ENCODE measurements around the gene EEF1AKMT3. TPM values are rescaled to one million over a fixed set of nuclear protein-coding genes. Genes with fewer than 3 reads are reported as not detected.

EEF1AKMT3 gene
- polyA plus RNA-seq, 1 experiment, result 9.1 TPM

DNA sequence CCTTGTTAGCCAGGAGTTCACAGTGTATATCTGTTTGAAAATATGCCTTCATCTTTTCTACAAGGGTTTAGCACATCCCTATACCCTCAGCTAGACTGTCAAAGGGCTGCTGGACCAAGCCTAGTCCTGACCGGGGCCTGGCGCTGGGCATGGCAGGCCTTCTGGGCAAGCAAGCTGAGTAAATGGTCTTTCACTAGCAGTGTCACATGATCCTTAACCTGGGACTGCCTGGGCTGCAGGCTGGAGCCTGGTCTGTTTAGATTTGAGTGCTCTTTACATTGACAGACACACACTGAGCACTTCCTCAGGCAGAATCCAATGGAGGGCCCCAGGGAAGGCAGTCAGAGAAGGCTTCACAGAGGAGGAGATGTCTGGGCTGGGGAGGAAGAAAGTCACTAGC is 53.0 kb downstream of the EEF1AKMT3 start:
- POLR2A ChIA-PET, result no interaction called here

DNA sequence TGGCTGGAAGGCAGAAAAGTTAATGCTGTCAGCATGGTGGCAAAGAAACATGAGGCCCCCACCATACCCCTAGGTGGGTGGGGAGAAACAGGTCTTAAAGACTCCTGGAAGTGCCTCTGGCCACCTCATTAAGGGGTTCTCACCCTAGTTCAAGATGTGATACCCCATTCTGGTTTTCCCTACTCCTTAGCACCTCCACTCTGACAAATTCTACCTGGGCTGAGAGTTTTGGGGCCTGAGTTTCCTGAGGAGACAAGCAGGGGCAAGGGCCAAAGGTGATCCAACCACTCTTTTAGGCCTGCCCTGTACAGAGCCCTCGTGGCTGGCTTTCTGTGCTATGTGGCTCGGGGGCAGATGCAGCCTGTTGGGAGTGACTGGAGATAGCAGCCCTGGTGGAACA is 54.0 kb downstream of the EEF1AKMT3 start:
- no peaks in the 10 kb centered on the region for H3K27me3 ChIP-seq (ENCODE audit: control insufficient read depth, insufficient read depth, low read length)
- POLR2A ChIA-PET, result no interaction called here
- no peak for DNase-seq (ENCODE audit: low read depth)
- TF ChIP-seq, protein P1, sequence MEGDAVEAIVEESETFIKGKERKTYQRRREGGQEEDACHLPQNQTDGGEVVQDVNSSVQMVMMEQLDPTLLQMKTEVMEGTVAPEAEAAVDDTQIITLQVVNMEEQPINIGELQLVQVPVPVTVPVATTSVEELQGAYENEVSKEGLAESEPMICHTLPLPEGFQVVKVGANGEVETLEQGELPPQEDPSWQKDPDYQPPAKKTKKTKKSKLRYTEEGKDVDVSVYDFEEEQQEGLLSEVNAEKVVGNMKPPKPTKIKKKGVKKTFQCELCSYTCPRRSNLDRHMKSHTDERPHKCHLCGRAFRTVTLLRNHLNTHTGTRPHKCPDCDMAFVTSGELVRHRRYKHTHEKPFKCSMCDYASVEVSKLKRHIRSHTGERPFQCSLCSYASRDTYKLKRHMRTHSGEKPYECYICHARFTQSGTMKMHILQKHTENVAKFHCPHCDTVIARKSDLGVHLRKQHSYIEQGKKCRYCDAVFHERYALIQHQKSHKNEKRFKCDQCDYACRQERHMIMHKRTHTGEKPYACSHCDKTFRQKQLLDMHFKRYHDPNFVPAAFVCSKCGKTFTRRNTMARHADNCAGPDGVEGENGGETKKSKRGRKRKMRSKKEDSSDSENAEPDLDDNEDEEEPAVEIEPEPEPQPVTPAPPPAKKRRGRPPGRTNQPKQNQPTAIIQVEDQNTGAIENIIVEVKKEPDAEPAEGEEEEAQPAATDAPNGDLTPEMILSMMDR (IDR thresholded peaks at IDR 0.05; ENCODE audit: insufficient read depth, low read depth, low read length), result no peak
- H3K36me3 ChIP-seq (ENCODE audit: control insufficient read depth, insufficient read depth, low read length), result peaks cover 56% of the 10 kb centered on the region
- H3K4me3 ChIP-seq (ENCODE audit: low read depth, low read length), result no peak overlapping the region
- CTCF ChIA-PET, result interaction anchor here (1.6 kb wide), 1 partner anchor 69 kb away, joined by 7 read pairs; no protein-coding TSS in a partner anchor

More for the DNA sequence above, 53.0 kb downstream of the EEF1AKMT3 start:
- no peak overlapping the region for H3K4me3 ChIP-seq (ENCODE audit: low read depth, low read length)
- peaks cover 63% of the 10 kb centered on the region for H3K36me3 ChIP-seq (ENCODE audit: control insufficient read depth, insufficient read depth, low read length)
- TF ChIP-seq, protein P1 (IDR thresholded peaks at IDR 0.05; ENCODE audit: insufficient read depth, low read depth, low read length), result no peak
- no peak for DNase-seq (ENCODE audit: low read depth)
- CTCF ChIA-PET, result interaction anchor here (0.8 to 1.6 kb wide), 4 partner anchors 19 to 70 kb away, joined by 3 to 7 read pairs (median 3); no protein-coding TSS in a partner anchor
- no peaks in the 10 kb centered on the region for H3K27me3 ChIP-seq (ENCODE audit: control insufficient read depth, insufficient read depth, low read length)

DNA sequence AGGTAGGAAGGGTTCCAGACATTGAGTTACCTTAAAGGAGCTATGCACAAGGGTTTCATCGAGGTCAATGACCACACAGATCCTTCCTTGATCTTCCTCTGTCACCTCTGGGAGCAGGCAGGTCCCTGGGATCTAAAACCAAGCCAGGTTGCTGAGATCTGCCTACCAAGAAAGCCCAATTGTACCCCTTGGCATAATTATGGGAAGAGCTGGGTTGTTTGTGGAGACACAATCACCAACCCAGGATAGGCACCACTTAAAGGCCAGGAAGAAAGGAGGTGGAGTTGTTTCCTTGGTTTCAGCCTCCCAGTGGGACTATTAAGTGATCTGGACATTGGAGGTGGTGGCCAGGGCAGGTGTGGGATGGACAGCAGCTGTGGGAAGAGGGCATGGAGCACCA is 54.6 kb downstream of the EEF1AKMT3 start:
- TF ChIP-seq, protein P1 (IDR thresholded peaks at IDR 0.05; ENCODE audit: insufficient read depth, low read depth, low read length), result no peak
- CTCF ChIA-PET, result interaction anchor here (0.7 to 1.2 kb wide), 4 partner anchors 8 to 67 kb away, joined by 3 read pairs; partner anchors contain the start of gene AVIL
- POLR2A ChIA-PET, result no interaction called here
- Histone ChIP-seq H3K4me3 (ENCODE audit: low read depth, low read length) (no peak overlapping the region), H3K27me3 (ENCODE audit: control insufficient read depth, insufficient read depth, low read length) (no peaks in the 10 kb centered on the region), H3K36me3 (ENCODE audit: control insufficient read depth, insufficient read depth, low read length) (peaks cover 53% of the 10 kb centered on the region)
- DNase-seq (ENCODE audit: low read depth), result no peak

DNA sequence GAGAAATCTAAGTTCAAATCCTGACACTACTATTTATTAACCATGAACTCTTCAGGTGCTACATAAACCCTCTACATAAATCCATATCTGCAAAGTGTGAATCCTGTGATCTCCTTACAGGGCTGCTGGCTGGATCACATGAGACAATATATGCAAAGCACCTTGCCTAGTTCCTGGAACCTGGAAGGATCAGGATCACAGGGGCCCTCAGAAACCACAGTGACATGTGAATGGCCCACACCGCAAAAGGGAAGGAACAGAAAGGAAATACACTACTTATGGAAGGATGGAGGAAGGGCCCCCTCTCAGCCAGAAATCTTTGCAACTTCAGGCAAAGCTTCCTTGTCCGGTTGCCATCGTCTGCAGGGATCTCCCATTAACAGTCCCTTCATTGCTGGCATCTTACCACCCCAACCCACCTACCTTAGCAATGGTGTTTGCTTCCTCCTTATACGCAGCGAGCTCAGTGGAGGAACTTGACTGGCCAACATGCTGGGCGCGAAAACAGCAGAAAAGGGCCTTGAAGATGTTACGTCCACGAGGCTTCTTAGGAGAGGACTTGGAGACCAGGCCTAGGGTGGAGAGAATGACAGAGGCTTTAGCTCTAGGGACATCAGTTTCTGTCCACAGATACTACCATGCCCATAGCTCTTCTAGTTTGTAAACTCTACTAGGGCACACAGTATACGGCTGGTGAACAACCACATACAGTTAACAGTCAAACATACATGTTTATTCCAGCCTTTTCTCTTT is 56.8 kb downstream of the EEF1AKMT3 start:
- no peak overlapping the region for H3K4me3 ChIP-seq (ENCODE audit: low read depth, low read length)
- ChIA-PET CTCF (interaction anchor here (0.6 to 2.0 kb wide), 11 partner anchors 11 to 74 kb away, joined by 3 to 15 read pairs (median 3); partner anchors contain the start of genes AVIL and TSFM), POLR2A (interaction anchor here (0.5 to 0.6 kb wide), 2 partner anchors 15 to 68 kb away, joined by 3 read pairs; no protein-coding TSS in a partner anchor)
- no peak for DNase-seq (ENCODE audit: low read depth)
- peaks cover 36% of the 10 kb centered on the region for H3K36me3 ChIP-seq (ENCODE audit: control insufficient read depth, insufficient read depth, low read length)
- H3K27me3 ChIP-seq (ENCODE audit: control insufficient read depth, insufficient read depth, low read length), result no peaks in the 10 kb centered on the region
- TF ChIP-seq, protein P1 (IDR thresholded peaks at IDR 0.05; ENCODE audit: insufficient read depth, low read depth, low read length), result no peak

DNA sequence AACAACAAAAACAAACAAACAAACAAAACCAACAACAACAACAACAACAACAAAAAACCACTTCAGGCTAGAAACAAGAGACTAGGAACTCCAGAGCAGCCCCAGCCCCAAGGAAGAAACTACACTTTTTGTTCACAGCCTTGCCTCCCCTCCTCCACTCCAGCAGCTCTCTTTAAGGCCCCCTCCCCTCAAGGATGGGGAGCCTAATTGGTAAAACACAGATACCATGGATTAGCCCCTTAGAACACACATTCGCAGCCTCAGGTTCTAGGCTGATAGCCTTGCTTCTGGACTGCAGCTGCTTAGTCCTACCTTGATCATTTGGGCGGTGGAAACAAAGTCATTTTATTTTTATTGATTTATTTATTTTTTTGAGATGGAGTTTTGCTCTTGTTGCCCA is 58.0 kb downstream of the EEF1AKMT3 start:
- no peak for DNase-seq (ENCODE audit: low read depth)
- TF ChIP-seq, protein P1 (IDR thresholded peaks at IDR 0.05; ENCODE audit: insufficient read depth, low read depth, low read length), result no peak
- Histone ChIP-seq H3K36me3 (ENCODE audit: control insufficient read depth, insufficient read depth, low read length) (peaks cover 26% of the 10 kb centered on the region), H3K27me3 (ENCODE audit: control insufficient read depth, insufficient read depth, low read length) (no peaks in the 10 kb centered on the region), H3K4me3 (ENCODE audit: low read depth, low read length) (no peak overlapping the region)
- ChIA-PET POLR2A (interaction anchor here (0.6 kb wide), 1 partner anchor 38 kb away, joined by 3 read pairs; no protein-coding TSS in a partner anchor), CTCF (interaction anchor here (1.0 to 2.0 kb wide), 6 partner anchors 12 to 65 kb away, joined by 3 to 6 read pairs (median 3); partner anchors contain the start of genes AVIL and TSFM)
